Psoas muscle (tissue), 8 donors: ENCODE data around the gene ADAT3. TPM values are rescaled to one million over a fixed set of nuclear protein-coding genes. Genes with fewer than 3 reads are reported as not detected.
"Not testable (repeated sequence)": the region's sequence is repeated elsewhere in the genome, so short reads cannot be mapped to it uniquely, and the experiment has no call there.

ENCODE experiments used
- ATAC-seq, 4 donors: fragments of 200-7000 bp; cut with Tn5 transposase; one replicate each; pipeline ENCODE4 v1.9.1; 2020; ENCODE audit warnings: moderate library complexity in 3 of 4, mild to moderate bottlenecking in 2 of 4
- DNase-seq, 2 donors: peaks; one replicate each; pipeline ENCODE4 v3.0.0-alpha.2; 2020
- H3K27ac ChIP-seq: fragments of 200-600 bp; one replicate; pipeline ENCODE4 v1.8.0; 2022
- H3K27me3 ChIP-seq, 3 donors: fragments of 200-600 bp in 1 of 3; one replicate each; pipeline versions ENCODE4 v1.6.1 to v1.8.0; 2013 to 2022; ENCODE audit warnings: low read length in 2 of 3, mild to moderate bottlenecking in 2 of 3, moderate library complexity in 1 of 3; ENCODE audit not compliant: insufficient read depth in 3 of 3
- H3K36me3 ChIP-seq, 2 donors: fragments of 200-600 bp in 1 of 2; one replicate each; pipeline versions ENCODE4 v1.6.1 to v1.8.0; 2013 to 2022; ENCODE audit warnings: low read depth in 1 of 2, mild to moderate bottlenecking in 1 of 2, moderate library complexity in 1 of 2; ENCODE audit not compliant: insufficient read depth in 1 of 2
- H3K4me1 ChIP-seq: fragments of 200-600 bp; one replicate; pipeline ENCODE4 v1.8.0; 2022
- H3K4me3 ChIP-seq: fragments of 200-600 bp; one replicate; pipeline ENCODE4 v1.8.0; 2022; ENCODE audit warnings: mild to moderate bottlenecking
- H3K9me3 ChIP-seq: fragments of 200-600 bp; one replicate; pipeline ENCODE4 v1.8.0; 2022
- WGBS, 3 donors: extraction: QIAGEN DNeasy Blood & Tissue Kit; methylation state at CpG; one replicate each; pipeline versions ENCODE4 v1.1.6 to v1.1.7; 2013; 5-methylcytosine and 5-hydroxymethylcytosine counted together
- intact Hi-C, 2 donors: fragments of 100-400 bp; cut with DNase I; formaldehyde crosslinking; loops; one replicate each; pipeline versions ENCODE4 v1.11.0 to v1.14.2; 2022
- polyA plus RNA-seq, 3 donors: library from polyadenylated mRNA; stranded (reverse); fragments of 200-250 nt; gene quantifications; one replicate each; pipeline ENCODE4 v1.2.3, GENCODE V29; 2013
- total RNA-seq, 4 donors: library from RNA; stranded (reverse); fragmentation: NEBNext Ultra II Directional in 2 of 4; extraction: Animal tissue kit (Norgen Biotek cat#: 25700) in 2 of 4; gene quantifications; one replicate each; pipeline versions ENCODE4 v1.2.1 to v1.2.4, GENCODE V29; 2021 to 2023
- TF ChIP-seq, protein P1 (sequence below): fragments of 200-600 bp; IDR thresholded peaks from one replicate; pipeline ENCODE4 v1.8.0; 2022; ENCODE audit warnings: antibody characterized with exemption
- donor health status: healthy with polysubstance abuse.
- donor health status: DM: no; HTN: no; CAD: no; lungs with moderate emphysema.
- donor health status: Bipolar disorder and iron deficiency.
- donor health status: healthy.
- donor health status: DM: yes; HTN: yes; CAD: no.
- donor health status: DM: no; HTN: no; CAD: no.
- donor health status: DM: no; HTN: no; CAD: no.
- donor health status: DM: yes; HTN: yes; CAD: no.

ADAT3 gene
- total and polyA plus RNA-seq, 7 donors: 1.4 to 7.2 (median 2.2) TPM

DNA sequence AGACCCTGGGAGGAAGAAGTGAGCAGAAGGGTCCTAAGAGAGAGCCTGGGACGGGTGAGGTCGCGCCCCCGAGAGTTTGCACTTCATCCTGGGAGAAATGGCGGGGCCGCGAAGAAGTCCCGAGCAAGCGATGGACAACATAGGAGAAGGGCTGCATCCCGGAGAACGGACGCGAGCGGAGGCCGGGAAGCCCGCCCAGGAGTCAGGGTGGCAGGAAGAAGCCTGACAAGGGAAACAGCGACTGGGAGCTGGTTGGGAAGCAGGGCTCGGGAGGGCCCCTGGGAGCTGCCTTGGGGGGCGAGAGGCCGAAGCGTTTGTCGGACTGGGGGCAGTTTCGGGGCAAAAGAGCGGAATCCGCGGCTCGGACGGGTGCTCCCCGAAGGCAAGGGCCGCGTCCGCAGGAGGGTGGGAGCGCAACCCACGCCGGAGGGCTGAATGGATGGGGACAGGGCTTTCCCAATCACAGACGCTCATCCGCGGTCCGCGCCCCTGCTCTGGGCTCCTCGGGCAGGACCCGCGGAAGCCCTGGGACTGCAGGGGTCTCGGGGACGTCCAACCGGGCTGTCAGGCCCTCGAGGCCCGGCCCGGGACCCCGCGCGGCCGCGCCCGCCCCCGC, 20.4 kb upstream of the ADAT3 start:
- Histone ChIP-seq H3K4me1 (peaks cover 28% of the 10 kb centered on the region), H3K9me3 (no peaks in the 10 kb centered on the region), H3K36me3 (no peaks in the 10 kb centered on the region), H3K4me3 (peak overlapping the region; percentile 97), H3K27me3 (no peaks in the 10 kb centered on the region), H3K27ac (peak overlapping the region; percentile 84)
- TF ChIP-seq, protein P1, sequence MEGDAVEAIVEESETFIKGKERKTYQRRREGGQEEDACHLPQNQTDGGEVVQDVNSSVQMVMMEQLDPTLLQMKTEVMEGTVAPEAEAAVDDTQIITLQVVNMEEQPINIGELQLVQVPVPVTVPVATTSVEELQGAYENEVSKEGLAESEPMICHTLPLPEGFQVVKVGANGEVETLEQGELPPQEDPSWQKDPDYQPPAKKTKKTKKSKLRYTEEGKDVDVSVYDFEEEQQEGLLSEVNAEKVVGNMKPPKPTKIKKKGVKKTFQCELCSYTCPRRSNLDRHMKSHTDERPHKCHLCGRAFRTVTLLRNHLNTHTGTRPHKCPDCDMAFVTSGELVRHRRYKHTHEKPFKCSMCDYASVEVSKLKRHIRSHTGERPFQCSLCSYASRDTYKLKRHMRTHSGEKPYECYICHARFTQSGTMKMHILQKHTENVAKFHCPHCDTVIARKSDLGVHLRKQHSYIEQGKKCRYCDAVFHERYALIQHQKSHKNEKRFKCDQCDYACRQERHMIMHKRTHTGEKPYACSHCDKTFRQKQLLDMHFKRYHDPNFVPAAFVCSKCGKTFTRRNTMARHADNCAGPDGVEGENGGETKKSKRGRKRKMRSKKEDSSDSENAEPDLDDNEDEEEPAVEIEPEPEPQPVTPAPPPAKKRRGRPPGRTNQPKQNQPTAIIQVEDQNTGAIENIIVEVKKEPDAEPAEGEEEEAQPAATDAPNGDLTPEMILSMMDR: no peak
- ATAC-seq (peak; percentile 4 to 15 (median 8)), DNase-seq (no peak)
- intact Hi-C loops: no loop called here
- WGBS, 3 donors: 0 to 1% (median 1%) methylated on average over 32 to 56 of the region's 56 CpGs

DNA sequence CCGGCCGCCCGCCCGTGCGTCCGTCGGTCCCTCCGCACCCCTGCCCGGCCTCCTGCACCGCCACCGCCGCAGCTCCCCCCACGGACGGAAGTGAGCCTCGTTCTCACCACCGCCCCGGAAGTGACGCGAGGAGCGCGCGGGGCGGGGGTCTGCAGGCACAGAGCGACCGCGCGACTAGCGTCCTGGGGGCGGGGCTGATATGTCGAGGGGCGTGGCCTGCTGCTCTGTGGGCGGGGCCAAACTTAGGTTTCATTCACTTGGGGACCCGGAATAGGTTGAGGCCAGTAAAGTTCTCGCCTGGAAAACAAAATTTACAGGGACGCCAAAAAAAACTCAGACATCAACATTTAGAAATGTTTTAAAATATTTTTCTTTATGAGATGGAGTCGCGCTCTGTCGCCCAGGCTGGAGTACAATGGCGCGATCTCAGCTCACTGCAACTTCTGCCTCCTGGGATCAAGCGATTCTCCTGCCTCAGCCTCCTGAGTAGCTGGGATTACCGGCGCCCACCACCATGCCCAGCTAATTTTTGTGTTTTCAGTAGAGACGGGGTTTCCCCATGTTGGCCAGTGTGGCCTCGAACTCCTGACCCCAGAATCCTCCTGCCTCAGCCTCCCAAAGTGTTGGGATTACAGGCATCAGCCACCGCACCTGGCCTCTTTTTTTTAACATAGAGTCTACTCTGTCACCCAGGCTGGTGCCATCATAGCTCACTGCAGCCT, 19.6 kb upstream of the ADAT3 start, which contains the start of gene ABHD17A:
TSS of gene ABHD17A (minus strand) at position 99 of the 722 bp plus-strand sequence. CDS start 3,930 bp downstream, outside the sequence.
- 20 to 29% (median 23%) methylated on average over 33 to 46 of the region's 46 CpGs for WGBS, 3 donors
- H3K27me3 ChIP-seq, H3K9me3 ChIP-seq, intact Hi-C loops, H3K36me3 ChIP-seq: not testable (repeated sequence)
- peaks cover 28% of the 10 kb centered on the region for H3K4me1 ChIP-seq
- peak; percentile 98 to 99 (median 98) for ATAC-seq
- H3K4me3 ChIP-seq: peak within 1 kb of the TSS; percentile 97
- peak; percentile 96 to 97 for DNase-seq
- peak within 1 kb of the TSS; percentile 84 for H3K27ac ChIP-seq

DNA sequence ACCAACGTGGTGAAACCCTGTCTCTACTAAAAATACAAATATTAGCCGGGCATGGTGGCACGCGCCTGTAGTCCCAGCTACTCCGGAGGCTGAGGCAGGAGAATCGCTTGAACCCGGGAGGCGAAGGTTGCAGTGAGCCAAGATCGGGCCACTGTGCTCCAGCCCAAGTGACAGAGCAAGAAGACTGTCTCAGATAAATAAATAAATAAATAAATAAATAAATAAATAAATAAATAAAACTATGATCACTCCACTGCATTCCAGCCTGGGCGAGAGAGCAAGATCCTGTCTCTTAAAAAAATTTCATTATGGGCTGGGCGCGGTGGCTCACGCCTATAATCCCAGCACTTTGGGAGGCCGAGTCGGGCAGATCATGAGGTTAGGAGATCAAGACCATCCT, 18.8 kb upstream of the ADAT3 start:
- H3K27ac ChIP-seq, ATAC-seq, H3K9me3 ChIP-seq, H3K4me3 ChIP-seq, intact Hi-C loops, DNase-seq, H3K27me3 ChIP-seq, H3K36me3 ChIP-seq: not testable (repeated sequence)
- peaks cover 28% of the 10 kb centered on the region for H3K4me1 ChIP-seq
- 94 to 96% (median 95%) methylated on average over 15 of the region's 15 CpGs for WGBS, 3 donors

DNA sequence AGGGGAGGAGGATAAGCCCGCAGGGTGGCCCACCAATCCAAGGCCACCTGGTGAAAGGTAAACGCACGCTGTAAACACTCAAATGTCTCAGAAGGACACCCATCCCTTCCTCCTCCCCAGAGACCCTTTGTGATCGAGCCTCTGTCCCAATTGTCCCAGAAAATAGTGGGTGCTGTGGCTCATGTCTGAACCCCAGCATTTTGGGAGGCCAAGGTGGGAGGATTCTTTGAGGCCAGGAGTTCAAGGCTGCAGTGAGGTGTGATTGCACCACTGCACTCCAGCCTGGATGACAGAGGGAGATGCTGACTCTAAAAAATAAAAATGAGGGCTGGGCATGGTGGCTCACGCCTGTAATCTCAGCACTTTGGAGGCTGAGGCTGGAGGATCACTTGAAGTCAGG, 16.8 kb upstream of the ADAT3 start:
- H3K27me3 ChIP-seq: no peaks in the 10 kb centered on the region
- TF ChIP-seq, protein P1: no peak
- H3K36me3 ChIP-seq: no peaks in the 10 kb centered on the region
- WGBS, 3 donors: 75 to 86% (median 80%) methylated on average over 5 of the region's 5 CpGs
- DNase-seq (no peak), ATAC-seq (no peak)
- H3K4me3 ChIP-seq: no peak overlapping the region
- intact Hi-C loops: no loop called here
- H3K27ac ChIP-seq: no peak overlapping the region
- H3K9me3 ChIP-seq: no peaks in the 10 kb centered on the region
- peaks cover 15% of the 10 kb centered on the region for H3K4me1 ChIP-seq

DNA sequence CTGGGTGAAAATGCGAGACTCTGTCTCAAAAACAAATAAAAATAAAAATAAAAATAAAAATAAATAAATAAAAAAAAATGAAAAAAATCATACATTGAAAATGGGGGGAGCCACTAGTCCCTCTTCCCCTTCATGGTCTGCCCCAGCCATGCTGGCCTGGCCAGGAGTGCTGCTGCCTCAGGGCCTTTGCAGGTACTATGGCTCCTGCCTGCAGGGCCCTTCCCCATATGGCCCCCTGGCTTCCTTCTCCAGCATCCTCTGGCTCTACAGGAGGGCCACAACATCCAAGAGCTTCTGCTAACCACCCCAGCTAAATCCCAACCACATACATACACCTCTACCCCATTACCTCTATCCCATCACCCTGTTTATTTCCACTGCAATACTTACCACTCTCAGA, 15.3 kb upstream of the ADAT3 start:
- WGBS, 3 donors: 92 to 98% (median 95%) methylated on average over 1 of the region's 1 CpG
- Histone ChIP-seq H3K4me1 (no peaks in the 10 kb centered on the region), H3K27me3 (no peaks in the 10 kb centered on the region), H3K27ac (no peak overlapping the region), H3K4me3 (no peak overlapping the region), H3K36me3 (no peaks in the 10 kb centered on the region), H3K9me3 (no peaks in the 10 kb centered on the region)
- DNase-seq (no peak), ATAC-seq (no peak)
- intact Hi-C loops: no loop called here
- TF ChIP-seq, protein P1: no peak
